Smooth muscle cell of the brain vasculature (primary cell): ENCODE results near the gene MORN1.

Experiments used
- DNase-seq: peaks from one replicate; pipeline ENCODE4 v3.0.0-alpha.2; 2012; ENCODE audit warnings: low read depth, low spot score

The MORN1 gene

GRCh38 chr1:2404890-2405511 is 13.6 kb upstream of the MORN1 start:
- no peak for DNase-seq

DNA sequence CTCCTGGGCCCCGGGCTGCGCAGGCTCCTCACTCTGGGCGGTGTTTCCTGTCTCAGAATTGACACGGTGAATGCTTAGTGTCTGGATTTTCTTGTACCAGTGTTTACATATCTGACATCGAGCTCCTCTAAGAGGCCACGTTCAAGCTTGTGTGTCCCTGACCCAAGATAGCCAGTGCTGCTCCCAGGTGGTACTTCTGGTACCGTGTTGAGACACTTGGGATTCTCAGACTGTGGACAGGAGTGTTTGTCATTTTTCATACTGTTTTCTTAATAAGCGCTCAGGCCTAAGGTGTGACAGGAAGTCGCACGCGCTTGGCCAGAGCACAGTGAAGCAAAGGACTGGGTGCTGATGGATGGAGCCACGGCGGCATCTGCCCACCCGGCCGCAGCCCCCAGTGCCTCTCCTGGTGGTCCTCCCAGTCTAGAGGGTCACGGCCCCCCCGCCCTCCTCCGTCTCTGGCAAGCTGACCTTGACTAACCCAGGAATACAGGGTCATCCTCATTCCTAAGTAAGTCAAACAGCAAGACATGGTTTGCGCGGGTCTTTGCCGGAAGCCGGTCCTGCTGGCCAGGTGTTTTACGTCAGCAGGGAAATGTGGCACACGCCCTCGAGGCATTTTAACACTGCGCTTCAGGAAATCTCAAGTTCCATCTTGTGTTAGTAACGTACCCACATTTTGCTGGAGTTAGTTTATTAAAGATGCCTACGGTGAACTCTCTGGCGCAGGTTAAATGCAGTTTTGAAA is 13.0 kb upstream of the MORN1 start:
- no peak for DNase-seq

DNA sequence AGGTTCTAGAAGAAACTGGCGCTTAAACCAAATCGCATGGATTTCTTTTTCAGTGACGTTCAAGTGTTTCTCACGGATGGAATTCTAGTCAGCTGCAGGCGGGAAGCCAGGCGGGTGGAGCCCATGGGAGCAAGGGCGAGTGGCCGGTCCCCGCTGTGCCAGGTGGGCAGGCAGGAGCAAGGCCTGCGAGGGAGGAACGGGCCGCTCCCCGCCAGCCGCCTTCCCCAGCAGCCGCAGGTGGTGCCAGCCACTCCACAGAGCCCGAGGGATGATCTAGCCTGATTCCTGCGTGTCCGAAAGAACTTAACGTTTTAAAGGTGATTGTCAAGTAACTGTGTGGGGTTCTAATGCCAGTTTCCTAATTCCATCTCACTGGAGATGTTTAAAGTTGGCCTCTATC is 11.9 kb upstream of the MORN1 start:
- DNase-seq, result no peak

- DNase-seq, result no peak
These were observed 11.1 kb upstream of the MORN1 start for GRCh38 chr1:2402420-2402819.

- DNase-seq, result no peak
These were observed 9.7 kb upstream of the MORN1 start for GRCh38 chr1:2400950-2401649.

- no peak for DNase-seq
These were observed 9.2 kb upstream of the MORN1 start for GRCh38 chr1:2400576-2400909.

DNA sequence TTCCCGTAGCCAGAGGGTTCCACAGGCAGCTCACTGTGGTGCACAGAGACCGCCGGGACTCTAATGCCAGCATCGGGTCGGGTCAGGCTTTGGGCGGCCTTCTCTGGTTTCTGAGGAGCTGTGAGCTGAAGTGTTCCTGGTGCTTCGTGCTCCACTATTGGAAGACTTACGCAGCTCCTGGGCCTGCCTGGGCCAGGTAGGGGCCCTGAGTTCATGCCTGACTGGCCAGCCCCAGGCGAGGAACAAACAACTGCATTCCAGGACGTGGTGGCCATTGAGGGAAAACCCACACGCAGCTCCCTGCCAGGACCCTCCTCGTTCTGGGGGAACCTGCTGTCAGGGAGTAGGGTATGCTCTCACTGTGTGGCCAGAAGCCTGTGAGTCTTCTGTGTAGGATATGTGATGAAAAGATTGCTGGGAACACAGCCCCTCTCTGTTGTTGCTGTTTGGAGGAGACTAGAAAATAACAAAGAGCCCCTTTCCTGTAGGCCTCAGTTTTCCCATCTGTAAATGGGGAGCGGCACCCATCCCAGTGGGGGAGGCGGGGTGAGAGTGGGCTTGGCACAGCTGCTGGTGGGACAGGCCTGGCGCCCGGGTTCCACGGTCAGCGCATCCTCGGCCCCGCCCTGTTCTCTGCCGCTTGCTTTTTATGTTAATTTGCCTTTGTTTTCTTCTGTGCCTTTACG is 8.7 kb upstream of the MORN1 start:
- DNase-seq, result no peak

GRCh38 chr1:2398871-2399270 is 7.5 kb upstream of the MORN1 start:
- DNase-seq, result no peak

DNA sequence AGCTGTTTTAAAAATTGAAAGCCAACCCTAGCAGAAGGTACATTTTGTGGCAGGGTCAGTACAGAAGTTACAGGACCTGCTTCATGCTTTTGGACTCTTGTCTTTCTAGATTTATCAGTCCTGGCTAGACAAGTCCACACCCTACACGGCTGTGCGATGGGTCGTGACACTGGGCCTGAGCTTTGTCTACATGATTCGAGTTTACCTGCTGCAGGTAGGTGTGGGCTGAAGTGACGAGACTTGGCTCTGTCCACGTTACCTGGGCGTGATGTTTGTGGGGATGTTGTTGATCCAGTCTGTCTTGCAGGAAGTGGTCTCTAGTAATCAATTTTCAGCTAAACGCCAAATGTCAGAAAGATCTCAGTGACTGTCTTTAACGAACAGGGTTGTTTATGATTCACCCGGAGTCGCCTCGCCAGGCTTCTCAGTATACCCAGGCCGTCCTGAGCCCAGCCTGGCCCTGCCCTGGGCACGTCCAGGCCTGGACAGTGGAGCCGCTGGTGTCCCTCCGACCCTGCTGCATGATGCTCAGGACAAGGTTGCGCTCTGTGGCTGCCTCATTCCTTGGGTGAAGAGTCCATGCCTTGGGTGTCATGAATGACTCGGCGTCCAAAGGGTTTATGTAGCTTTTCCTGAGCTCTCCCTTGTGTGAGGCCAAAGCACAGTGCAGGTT is 5.8 kb upstream of the MORN1 start:
- DNase-seq, result no peak

DNA sequence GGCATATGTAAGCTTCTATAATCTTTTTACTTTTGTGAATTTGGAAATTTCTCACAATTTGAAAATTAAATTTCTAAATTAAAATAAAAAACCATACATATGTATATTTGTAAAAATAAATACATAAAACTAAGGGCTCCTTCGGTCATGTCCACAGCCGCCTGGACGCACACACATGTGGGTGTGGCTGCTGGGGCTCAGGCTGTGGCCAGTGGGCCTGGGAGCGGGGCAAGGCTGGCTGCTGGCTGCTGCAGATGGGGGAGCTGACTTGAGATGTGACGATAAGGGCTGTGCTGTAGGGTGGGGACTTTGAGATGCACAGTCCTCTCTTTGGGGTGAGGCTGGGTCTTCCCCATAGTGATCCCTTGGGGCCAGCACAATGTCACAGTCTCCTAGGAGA is 5.1 kb upstream of the MORN1 start:
- no peak for DNase-seq

DNA sequence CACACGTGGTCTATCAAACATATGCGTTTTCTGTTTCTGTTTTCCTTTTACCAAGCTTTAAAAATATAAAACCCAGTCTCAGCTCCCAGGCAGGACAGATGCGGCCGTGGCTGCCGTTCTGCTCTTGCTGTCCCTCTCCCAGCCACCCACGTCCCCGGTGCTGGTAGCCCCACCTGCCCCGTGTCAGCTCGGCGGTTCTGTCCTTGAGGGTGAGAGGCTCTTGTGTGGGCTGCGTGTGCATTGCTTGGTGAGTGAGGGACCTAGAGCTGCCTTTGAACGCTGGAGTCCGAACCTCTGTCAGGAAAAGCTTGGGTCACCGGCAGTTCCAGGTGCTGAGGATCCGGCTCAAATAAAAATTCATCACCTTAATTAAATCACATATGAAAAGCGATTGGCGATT is 4.7 kb upstream of the MORN1 start:
- no peak for DNase-seq

DNA sequence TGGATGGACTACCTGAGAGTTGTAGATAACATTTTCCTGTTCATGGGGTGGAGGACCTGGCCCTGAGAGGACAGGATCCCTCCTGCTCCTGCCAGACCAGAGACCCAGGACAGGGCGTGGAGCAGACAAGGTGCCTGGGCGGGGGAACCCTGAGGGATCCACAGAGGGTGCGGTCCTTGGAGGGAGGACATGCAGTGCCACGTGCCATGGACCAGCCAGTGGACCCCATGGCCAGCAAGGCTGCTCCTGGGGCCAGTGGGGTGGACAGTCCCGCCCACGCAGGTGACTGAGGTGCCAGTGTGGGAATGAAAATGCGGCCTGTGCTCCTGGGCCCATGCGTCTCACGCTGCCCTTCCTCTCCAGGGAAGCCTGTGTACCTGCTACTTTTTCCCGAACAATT is 3.9 kb upstream of the MORN1 start:
- no peak for DNase-seq

DNA sequence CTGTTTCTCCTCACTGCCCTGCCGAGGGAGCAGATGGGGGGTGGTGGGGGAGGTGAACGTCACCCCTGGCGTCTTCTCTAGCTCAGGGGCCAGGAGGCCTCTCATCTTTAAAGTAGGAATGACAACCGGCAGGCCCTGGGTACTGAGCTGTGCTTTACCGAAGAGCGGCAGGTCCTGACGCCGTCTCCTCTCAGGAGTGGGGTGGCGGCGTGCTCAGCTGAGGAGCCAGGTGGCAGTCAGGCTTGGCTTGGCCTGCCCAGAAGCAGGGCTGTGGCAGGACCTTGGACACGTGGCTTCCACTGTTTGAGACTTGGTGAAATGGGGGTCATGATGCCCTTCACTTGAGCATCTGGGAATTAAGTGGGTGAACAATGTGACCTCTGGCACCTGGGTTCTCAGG is 3.4 kb upstream of the MORN1 start:
- DNase-seq, result no peak

DNA sequence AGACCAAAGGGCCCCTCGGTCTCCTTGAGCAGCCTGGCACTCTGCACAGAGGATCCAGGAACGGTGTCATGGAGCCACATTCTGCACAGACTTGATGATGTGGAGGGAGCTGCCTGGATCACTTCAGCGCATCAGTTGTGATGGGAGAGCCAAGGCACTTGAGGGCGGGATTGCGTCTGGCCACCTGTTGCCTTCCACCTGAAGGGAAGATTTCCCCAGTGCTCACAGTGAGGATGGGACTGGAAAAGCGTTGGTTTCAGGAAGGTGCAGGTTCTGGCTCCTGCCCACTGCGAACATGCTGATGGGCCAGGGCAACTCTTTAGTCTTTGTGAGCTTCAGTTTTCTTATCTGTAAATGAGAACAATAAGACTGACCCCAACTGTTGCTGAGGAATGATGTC is 2.9 kb upstream of the MORN1 start:
- DNase-seq, result no peak

DNA sequence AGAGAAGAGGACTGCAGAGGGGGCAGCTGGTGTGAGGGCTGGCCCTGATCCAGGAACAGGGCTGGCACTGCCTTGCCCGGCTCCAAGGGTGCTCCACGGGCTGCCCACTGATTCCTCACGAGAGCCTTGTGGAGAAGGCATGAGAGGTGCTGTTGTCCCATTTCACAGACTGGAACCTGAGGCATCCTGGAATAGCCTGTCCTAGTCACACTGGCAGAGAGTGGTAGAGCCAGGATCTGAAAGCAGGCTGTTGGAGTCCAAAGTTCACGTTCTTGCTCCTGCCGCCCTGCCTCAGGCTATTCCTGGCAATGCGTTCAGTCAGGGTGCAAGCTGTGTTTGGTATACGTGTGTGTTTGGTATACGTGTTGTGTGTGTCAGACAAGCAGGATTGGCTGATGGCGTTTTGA is 2.1 kb upstream of the MORN1 start:
- no peak for DNase-seq

GRCh38 chr1:2392686-2393085 is 1.3 kb upstream of the MORN1 start:
- no peak for DNase-seq

GRCh38 chr1:2391931-2392509 is 666 bp upstream of the MORN1 start:
- DNase-seq, result no peak

- DNase-seq, result no peak
These were observed 1.7 kb downstream of the MORN1 start for GRCh38 chr1:2389644-2390043.

GRCh38 chr1:2388004-2388913 is 3.1 kb downstream of the MORN1 start:
- no peak for DNase-seq
